GM21367 (cell line): ENCODE results near the gene SFPQ.
"Not testable (repeated sequence)": the region's sequence is repeated elsewhere in the genome, so short reads cannot be mapped to it uniquely, and the experiment has no call there.

ENCODE experiments used
- ATAC-seq: cut with Tn5 transposase; IDR thresholded peaks from one replicate; pipeline ENCODE4 v1.9.1; 2021; ENCODE audit not compliant: unreplicated experiment

Gene SFPQ, protein sequence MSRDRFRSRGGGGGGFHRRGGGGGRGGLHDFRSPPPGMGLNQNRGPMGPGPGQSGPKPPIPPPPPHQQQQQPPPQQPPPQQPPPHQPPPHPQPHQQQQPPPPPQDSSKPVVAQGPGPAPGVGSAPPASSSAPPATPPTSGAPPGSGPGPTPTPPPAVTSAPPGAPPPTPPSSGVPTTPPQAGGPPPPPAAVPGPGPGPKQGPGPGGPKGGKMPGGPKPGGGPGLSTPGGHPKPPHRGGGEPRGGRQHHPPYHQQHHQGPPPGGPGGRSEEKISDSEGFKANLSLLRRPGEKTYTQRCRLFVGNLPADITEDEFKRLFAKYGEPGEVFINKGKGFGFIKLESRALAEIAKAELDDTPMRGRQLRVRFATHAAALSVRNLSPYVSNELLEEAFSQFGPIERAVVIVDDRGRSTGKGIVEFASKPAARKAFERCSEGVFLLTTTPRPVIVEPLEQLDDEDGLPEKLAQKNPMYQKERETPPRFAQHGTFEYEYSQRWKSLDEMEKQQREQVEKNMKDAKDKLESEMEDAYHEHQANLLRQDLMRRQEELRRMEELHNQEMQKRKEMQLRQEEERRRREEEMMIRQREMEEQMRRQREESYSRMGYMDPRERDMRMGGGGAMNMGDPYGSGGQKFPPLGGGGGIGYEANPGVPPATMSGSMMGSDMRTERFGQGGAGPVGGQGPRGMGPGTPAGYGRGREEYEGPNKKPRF

DNA sequence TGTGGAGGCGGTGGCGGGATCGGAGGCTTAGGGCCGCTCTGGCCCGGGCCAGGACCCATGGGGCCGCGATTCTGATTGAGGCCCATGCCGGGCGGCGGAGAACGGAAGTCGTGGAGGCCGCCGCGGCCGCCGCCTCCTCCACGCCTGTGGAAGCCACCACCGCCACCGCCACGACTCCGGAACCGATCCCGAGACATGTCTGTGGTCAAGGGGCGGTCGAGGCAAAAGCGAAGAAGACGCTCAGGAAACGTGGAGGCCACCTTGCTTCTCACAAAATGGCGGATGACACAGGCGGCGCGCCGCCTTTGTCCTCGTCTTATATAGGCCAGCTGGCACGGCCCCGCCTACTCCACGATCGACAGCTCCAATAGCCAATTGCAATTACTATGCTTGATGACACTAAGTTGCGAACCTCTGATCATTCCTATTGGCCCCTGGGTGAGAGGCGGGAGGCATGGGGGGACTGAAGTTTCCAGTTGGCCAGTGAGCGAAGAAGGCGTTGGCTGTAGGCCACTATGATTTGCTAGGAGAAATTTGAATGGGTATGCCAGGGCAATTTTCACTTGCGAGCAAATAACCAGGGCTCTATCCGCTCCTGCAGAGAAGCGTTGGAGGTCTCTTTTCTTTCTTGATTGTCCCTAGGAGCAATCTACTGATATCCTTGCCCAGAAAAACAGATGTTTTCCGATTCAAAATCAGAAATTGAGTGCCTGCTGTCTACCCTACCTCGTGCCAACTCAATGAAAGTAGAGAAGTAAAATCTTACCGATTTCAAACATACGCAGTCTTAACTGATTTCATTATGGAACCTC lies at the start of gene SFPQ:
Gene SFPQ, minus strand, starts transcription at position 293 of the 812 bp plus-strand sequence. Its CDS starts 96 bp downstream, at position 197.
- peak; percentile 80 for ATAC-seq

GRCh38 chr1:35236772-35237171 lies 43.8 kb upstream of the SFPQ start:
- ATAC-seq = not testable (repeated sequence)

DNA sequence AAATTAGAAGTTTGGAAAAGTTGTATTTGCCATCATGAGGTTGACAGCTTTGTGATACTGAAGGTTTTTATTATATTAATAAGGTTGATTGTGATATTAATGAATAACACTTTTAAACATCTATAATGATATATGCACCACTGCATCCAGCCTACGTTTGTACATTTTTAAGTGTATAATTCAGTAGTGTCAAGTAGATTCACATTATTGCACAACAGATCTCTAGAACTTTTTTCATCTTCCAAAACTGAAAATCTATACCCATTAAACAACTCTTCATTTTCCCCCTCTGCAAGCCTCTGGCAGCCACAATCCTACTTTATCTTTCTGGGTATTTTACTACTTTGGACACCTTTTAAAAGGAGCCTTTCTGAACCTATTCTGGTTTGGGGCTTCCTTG lies 38.3 kb upstream of the SFPQ start:
- ATAC-seq = no peak

GRCh38 chr1:35229587-35230360 lies 36.8 kb upstream of the SFPQ start:
- ATAC-seq = no peak

DNA sequence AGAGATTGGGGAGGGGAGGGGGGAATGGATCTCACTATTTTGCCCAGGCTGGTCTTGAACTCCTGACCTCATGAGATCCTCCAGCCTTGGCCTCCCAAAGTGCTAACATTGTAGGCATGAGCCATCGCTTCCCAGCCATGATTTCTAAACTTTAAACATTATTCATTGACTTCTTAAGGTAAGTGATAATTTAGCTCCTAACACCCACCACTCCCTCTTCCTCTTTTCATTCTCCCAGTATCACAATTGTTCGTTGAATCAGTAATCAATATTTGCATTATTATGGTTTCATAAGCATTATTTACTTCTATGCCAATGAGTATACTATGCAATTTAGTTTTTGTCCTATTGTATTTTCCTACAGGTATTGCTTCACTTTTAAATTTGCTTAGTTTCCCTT lies 33.6 kb upstream of the SFPQ start:
- ATAC-seq = no peak

DNA sequence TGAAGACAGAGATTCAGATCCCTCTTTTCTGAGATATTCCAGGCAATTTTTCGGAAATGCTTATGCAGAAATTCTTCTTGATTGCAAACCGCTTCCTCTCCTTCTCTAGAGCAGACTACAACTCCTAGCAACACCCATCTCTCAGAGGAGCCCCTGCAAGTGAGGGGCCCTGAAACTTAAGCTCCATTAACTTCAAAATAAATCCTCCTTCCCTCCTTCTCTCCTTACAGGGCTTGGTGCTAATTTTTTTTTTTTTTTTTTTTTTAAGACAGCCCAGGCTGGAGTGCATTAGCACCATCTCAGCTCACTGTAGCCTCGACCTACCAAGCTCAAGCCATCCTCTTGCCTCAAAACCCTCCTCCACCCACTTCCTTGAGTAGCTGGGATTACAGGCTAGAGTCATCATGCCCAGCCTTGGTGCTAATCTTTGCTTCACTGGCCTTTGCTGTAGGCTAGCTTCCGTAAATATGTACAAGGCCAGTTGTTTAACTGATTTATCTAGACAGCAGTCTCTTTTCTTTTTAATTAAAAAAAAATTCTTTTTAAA lies 30.2 kb upstream of the SFPQ start:
- ATAC-seq = no peak

DNA sequence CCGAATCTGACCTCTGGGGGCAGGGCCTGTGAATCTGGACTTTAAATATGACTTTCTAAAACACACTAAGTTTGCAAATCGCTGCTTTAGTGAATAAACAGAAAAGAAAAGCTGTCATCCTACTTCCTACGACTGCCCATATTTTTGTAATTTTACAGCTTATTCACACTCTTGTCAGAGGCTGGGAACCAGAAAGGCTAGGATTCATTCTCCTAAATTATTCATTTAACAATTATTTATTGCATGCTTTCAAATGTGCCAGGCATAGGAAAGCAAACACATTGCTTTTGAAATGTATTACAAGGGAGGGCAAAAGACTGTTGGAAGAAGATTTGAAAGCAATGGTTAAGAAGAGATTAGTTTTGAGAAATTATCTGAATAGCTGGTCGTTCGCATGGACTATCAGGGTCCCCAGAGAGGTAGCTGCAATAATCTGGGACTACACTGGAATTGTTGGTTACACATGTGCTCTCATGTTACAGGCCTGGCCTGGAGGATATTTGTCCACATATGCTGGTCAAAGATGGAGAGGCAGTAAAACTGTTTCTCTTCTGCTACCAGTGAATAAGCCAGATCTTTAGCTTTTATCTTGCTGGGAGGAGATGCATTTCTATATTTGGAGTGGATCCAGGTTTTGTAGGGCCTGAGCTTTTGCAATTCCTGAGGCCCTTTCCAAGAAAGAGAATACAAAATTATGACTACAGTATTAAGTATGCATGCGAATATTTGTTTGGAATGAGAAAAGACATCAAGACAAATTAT lies 29.6 kb upstream of the SFPQ start:
- ATAC-seq = no peak

DNA sequence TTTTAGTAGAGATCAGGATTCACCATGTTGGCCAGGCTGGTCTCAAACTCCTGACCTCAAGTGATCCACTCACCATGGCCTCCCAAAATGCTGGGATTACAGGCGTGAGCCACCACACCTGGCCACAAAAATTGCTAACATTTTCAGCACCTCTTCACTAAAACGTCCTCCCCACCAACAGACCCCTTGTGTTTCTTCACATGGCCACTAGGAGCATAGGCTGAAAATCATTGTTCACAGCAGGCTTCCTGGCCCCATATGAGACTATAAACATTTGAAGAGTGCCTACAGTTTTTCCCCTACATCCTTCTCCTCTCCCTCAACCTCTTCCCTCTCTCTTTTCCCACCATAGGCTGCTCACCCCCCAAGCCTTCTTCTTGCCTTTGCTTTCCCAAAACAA lies 28.0 kb upstream of the SFPQ start:
- ATAC-seq = no peak

DNA sequence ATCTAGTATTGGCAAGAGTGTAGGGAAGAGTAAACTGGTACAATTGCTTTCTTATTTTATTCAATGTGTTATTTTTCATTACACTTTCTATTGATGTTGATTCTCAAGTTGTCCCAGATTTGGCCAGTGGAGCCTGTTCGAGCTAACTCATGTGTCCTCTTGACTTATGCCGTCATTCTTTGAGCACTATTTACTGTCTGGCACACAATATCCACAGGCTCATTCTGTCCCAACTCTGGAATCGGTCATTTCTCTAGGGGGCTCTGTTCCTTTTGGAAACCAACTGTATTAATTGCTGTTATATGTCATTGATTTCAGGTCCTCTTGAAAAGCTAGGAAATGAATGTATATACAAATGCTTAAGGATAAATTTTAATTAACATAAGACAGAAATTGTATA lies 22.4 kb upstream of the SFPQ start:
- no peak for ATAC-seq

DNA sequence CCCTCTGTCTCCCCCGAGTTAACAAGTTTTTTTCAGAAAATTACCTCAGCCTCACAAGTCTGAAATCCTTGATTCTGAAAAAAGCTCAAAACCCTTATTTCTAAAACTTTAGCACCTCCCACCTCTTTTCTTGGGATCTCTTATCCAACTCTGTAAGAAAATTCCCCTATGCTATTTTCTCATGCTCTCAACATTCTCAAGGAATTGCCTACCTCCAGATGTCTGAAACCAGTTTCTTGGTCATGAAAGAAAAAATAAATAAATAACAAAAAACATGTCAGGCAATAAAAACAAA lies 18.1 kb upstream of the SFPQ start:
- no peak for ATAC-seq

DNA sequence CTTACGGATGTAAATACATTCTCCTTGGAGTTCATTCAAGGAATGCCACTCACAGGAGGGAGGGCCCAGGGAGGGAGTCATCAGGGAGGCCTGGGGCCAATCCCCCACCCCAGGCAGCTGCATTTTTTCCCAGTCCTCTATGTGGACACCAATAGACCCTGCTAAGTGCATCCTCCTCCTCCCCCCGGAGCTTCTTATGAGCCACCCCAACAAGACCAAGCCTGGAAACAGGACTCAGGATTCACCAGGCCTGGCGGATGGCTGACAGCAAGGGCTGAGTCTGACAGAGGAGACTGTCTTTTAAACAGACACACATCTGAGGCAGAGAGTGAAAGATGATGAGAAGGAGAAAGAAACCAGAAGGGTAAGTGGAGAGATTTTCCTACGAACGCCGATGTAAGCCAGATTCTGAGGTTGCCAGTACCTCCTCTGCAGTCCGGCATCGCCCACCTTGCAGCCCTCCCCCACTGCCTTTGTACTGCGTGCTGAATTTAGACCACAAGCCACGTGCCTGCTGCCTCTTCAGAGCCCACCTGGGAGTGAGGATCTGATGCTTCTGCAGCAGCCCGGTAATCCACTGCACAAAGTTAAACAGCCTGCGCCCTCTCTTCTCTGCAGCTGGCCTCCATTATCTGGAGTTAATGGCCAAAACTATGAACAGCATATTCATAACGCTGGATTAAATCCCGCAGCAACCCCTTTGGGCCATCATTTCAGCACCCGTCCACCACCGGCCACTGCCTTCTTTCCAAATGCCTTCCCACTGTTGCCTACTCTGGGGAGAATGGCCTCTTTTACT lies 17.6 kb upstream of the SFPQ start:
- ATAC-seq = no peak

GRCh38 chr1:35203295-35203694 lies 10.3 kb upstream of the SFPQ start:
- ATAC-seq = no peak

- ATAC-seq = peak; percentile 71
Observed at GRCh38 chr1:35202048-35202719, 9.2 kb upstream of the SFPQ start.

GRCh38 chr1:35201631-35202030 lies 8.7 kb upstream of the SFPQ start:
- no peak for ATAC-seq

DNA sequence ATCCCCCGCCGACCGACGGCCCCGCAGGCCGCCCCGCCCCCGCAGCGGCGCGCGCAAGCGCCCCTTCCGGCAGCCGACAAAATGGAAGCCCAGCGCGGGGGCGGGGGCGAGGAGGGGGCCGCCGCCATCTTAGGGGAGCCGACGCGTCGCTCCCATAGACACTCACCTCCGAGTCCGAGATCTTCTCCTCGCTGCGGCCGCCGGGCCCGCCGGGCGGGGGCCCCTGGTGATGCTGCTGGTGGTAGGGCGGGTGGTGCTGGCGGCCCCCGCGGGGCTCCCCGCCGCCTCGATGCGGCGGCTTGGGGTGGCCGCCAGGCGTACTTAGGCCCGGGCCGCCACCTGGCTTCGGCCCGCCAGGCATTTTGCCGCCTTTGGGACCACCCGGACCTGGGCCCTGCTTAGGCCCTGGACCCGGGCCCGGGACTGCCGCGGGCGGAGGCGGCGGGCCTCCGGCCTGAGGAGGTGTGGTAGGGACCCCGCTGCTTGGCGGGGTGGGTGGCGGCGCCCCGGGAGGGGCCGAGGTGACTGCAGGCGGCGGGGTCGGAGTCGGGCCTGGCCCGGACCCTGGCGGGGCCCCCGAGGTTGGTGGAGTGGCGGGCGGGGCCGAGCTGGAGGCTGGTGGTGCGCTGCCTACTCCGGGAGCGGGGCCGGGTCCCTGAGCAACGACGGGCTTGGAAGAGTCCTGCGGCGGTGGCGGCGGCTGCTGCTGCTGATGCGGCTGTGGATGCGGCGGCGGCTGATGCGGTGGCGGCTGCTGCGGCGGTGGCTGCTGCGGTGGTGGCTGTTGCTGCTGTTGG lies 691 bp downstream of the SFPQ start:
- ATAC-seq = no peak

DNA sequence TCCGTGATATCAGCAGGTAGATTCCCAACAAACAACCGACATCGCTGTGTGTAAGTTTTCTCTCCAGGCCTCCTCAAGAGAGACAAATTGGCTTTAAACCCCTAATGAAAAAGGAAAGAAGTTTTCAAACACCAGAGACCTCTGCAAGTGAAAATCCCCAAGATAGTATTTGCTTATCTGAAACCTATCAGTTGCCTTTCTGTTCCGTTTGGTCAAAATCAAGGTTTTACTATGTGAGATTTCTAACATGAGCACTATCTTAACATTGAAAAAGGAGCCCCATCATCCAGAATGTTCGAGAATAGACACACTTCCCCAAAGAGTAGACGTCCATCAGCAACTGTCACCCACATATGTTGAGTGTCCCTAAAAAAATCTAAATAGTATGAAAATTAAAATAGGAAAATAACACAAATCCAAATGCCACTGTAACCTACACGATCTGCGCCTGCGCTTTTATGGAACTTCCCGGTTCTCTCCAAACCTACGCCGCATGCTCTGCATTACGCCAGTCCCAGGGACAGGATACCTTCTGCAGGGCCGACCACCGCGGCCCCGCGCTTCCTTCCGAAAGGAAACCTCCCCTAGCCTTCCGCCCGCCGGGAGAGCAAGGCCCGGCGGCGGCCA lies 1.4 kb downstream of the SFPQ start:
- no peak for ATAC-seq

- ATAC-seq = no peak
Observed at GRCh38 chr1:35190784-35191183, 2.2 kb downstream of the SFPQ start.
